Mesothelial cell of epicardium (in vitro differentiated cells): Measurements from ENCODE around the gene MBLAC1. TPM values are rescaled to one million over a fixed set of nuclear protein-coding genes. Genes with fewer than 3 reads are reported as not detected.
A peak's percentile ranks its signal among the peaks of the same experiment; 100 is the strongest.

Experiments used
- DNase-seq, 2 experiments: peaks; one replicate each; pipeline ENCODE4 v3.0.0; 2021; ENCODE audit warnings: low spot score in 2 of 2; ENCODE audit not compliant: unreplicated experiment in 2 of 2
- H3K27ac Mint-ChIP-seq: 2 replicates; pipeline ENCODE4 v1.8.0; 2021; ENCODE audit warnings: mixed read lengths
- H3K27me3 Mint-ChIP-seq: 2 replicates; pipeline ENCODE4 v1.8.0; 2021; ENCODE audit warnings: low read depth, mixed read lengths
- H3K36me3 Mint-ChIP-seq: 2 replicates; pipeline ENCODE4 v1.8.0; 2021; ENCODE audit warnings: mixed read lengths
- H3K4me1 Mint-ChIP-seq: 2 replicates; pipeline ENCODE4 v1.8.0; 2021; ENCODE audit warnings: mixed read lengths
- H3K4me3 Mint-ChIP-seq: 2 replicates; pipeline ENCODE4 v1.8.0; 2021; ENCODE audit warnings: mild to moderate bottlenecking, moderate library complexity, mixed read lengths
- H3K9me3 Mint-ChIP-seq: 2 replicates; pipeline ENCODE4 v1.8.0; 2021; ENCODE audit warnings: mixed read lengths
- CTCF ChIP-seq: fragments of 200-600 bp; sonication (generic); IDR thresholded peaks from one replicate; pipeline ENCODE4 v1.5.0; 2021; ENCODE audit warnings: antibody characterized with exemption; ENCODE audit not compliant: unreplicated experiment
- total RNA-seq: library from RNA; stranded (reverse); gene quantifications from 3 replicates; pipeline ENCODE4 v1.2.1, GENCODE V29; 2021

Gene MBLAC1
- total RNA-seq, 1 donor from 2014 or later, result 3.5 TPM

GRCh38 chr7:100171840-100172239 is 45.1 kb downstream of the MBLAC1 start:
- no peaks in the 10 kb centered on the region for H3K9me3 Mint-ChIP-seq
- H3K27me3 Mint-ChIP-seq, result peaks cover 22% of the 10 kb centered on the region
- no peak for TF ChIP-seq CTCF
- peaks cover 44% of the 10 kb centered on the region for H3K4me1 Mint-ChIP-seq
- H3K4me3 Mint-ChIP-seq, result peak overlapping the region; percentile 61
- H3K36me3 Mint-ChIP-seq, result peaks cover 16% of the 10 kb centered on the region
- no peak for DNase-seq
- no peak overlapping the region for H3K27ac Mint-ChIP-seq

DNA sequence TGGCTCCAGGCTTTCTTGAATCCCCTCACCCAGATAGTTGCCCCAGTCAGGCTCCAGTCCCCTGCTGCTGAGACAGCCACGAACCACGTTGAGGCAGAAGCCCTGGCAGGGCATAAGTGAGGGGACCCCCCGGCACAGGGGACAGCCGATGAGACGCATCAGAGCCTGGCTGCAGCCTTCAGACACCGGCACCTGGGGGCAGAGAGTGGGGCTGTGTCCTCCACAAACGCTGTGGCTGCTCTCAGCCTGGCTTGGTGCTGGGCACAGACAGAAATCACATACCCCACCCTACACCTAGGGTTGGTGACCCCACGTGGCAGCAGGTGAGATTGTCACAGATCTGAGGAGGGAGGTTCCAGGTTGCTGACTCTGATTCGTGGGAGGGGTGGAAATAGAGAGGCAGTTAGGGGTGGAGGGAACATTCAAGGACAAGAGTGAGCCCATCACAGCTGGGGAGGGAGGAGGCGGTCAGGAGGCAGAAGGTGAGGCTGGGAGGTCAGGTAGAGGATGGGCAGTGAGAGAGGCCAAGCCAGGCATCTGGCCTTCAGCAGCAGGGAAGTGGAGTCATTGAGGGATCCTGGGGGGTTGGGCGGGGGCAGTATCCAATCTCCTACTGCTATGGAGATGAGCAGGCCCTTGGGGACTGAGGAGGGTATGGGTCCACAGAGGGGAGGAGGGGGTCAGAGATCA is 47.2 kb downstream of the MBLAC1 start:
- no peak for DNase-seq
- peaks cover 16% of the 10 kb centered on the region for H3K36me3 Mint-ChIP-seq

DNA sequence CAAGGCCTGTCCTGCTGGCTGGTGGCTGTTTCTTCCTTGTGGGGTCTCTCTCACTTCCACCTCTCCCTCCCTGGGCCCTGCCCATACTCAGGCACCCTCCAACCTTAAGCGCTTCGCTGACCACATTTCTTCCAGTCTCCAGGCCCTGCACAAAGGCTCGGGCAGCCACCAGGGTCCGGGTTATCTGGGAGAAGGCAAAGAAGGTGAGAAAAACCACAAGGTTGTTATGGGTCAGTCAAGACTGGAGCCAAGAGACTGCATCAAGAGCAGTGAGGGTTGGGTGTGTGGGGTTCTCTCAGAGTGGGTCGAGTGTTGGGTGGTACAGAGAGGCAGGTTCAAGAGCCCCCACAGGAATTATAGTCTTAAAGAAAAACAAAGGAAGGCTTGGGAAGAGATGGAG is 47.8 kb downstream of the MBLAC1 start:
- no peak for DNase-seq
- H3K4me3 Mint-ChIP-seq, result no peak overlapping the region
- peaks cover 16% of the 10 kb centered on the region for H3K36me3 Mint-ChIP-seq
- no peak for TF ChIP-seq CTCF
- H3K27ac Mint-ChIP-seq, result no peak overlapping the region
- peaks cover 22% of the 10 kb centered on the region for H3K4me1 Mint-ChIP-seq
- H3K27me3 Mint-ChIP-seq, result peaks cover 5% of the 10 kb centered on the region
- no peaks in the 10 kb centered on the region for H3K9me3 Mint-ChIP-seq

More for the DNA sequence above, 47.2 kb downstream of the MBLAC1 start:
- peaks cover 5% of the 10 kb centered on the region for H3K27me3 Mint-ChIP-seq
- peaks cover 23% of the 10 kb centered on the region for H3K4me1 Mint-ChIP-seq
- TF ChIP-seq CTCF, result no peak
- no peaks in the 10 kb centered on the region for H3K9me3 Mint-ChIP-seq
- no peak overlapping the region for H3K4me3 Mint-ChIP-seq
- no peak overlapping the region for H3K27ac Mint-ChIP-seq

GRCh38 chr7:100175296-100175935 is 48.6 kb downstream of the MBLAC1 start:
- Mint-ChIP-seq H3K36me3 (peaks cover 16% of the 10 kb centered on the region), H3K27me3 (peaks cover 3% of the 10 kb centered on the region), H3K4me3 (peak overlapping the region; percentile 62), H3K9me3 (no peaks in the 10 kb centered on the region), H3K27ac (no peak overlapping the region), H3K4me1 (peaks cover 21% of the 10 kb centered on the region)
- no peak for DNase-seq
- no peak for TF ChIP-seq CTCF

DNA sequence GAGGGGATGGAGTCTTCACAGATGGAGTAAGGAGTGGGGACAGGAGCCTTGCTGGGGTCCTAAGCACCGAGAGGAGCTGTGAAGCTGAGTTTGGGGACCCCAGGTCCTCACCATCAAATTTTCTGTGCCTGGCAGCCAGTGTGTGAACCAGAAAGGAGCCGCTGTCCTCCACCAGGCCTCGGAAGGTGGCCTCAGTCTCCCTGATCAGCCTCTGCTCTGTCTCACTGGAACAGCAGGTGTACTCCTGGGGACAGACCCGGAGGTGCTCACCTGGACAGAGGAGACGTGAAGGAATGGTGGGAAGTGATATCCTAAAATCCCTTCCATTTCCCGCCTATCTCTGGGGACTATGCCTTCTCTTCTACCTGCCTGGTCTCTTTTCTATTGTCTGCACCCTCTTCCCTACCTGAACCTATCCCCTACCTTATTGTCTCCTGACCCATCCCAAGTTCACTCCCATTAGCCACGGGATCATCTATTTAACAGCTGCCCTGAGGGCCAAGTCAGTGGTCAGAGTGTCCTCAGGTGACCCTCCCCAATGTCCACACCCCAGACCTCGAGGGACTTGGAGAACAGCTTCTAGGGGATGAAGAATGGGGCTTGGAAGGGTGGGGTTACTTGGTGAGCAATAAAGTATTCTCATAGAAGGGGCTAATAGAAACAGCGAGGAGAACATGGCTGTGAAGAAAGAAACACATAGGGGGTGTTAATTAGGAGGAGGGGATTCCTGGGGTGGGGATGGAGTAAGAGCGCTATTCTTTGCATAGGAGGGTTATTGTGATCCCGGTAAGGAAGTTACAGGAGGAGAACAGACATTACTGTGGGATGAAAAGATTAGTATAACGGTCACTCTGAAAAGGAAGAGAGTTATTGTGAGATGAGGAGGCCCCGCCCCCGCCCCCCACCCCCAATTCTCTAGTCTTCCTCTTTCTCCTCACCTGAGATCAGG is 49.6 kb downstream of the MBLAC1 start:
- Mint-ChIP-seq H3K27ac (no peak overlapping the region), H3K27me3 (peaks cover 3% of the 10 kb centered on the region), H3K4me3 (peak overlapping the region; percentile 90), H3K9me3 (no peaks in the 10 kb centered on the region), H3K4me1 (peaks cover 18% of the 10 kb centered on the region), H3K36me3 (peaks cover 14% of the 10 kb centered on the region)
- TF ChIP-seq CTCF, result no peak
- no peak for DNase-seq
